C4-2B (cell line): ENCODE results near the gene OLFML2B.

Experiments
- CTCF ChIP-seq: fragments of 450-650 bp; conservative IDR thresholded peaks from 2 replicates; pipeline ENCODE4 v1.5.1; 2017; ENCODE audit warnings: mild to moderate bottlenecking
- ZFX ChIP-seq: fragments of 450-650 bp; IDR thresholded peaks from 2 replicates; pipeline ENCODE4 v1.6.1; 2017

- TF ChIP-seq CTCF: no peak
- TF ChIP-seq ZFX: no peak
Measured at GRCh38 chr1:161943737-161944136, 79.9 kb downstream of the OLFML2B start.
